HUES48 (cell line): Measurements from ENCODE around the gene AGR2.

Experiments used
- H3K27ac ChIP-seq: one replicate; pipeline ENCODE4 v1.7.0; 2013; ENCODE audit warnings: low read depth, low read length, inconsistent platforms
- H3K27me3 ChIP-seq: 2 replicates; pipeline ENCODE4 v1.6.1; 2013; ENCODE audit warnings: mild to moderate bottlenecking, low read length; ENCODE audit not compliant: control insufficient read depth, insufficient read depth
- H3K36me3 ChIP-seq: 2 replicates; pipeline ENCODE4 v1.6.1; 2013; ENCODE audit warnings: low read length; ENCODE audit not compliant: control insufficient read depth, insufficient read depth
- H3K4me1 ChIP-seq: 2 replicates; pipeline ENCODE4 v1.6.1; 2013; ENCODE audit warnings: mild to moderate bottlenecking, low read length; ENCODE audit not compliant: control insufficient read depth, insufficient read depth
- H3K4me3 ChIP-seq: 2 replicates; pipeline ENCODE4 v1.5.1; 2013; ENCODE audit warnings: mild to moderate bottlenecking, low read depth, low read length
- H3K9ac ChIP-seq: 2 replicates; pipeline ENCODE4 v1.6.1; 2013; ENCODE audit warnings: mild to moderate bottlenecking, low read depth, low read length, moderate library complexity
- H3K9me3 ChIP-seq: 2 replicates; pipeline ENCODE4 v1.6.1; 2013; ENCODE audit warnings: low read length; ENCODE audit not compliant: control insufficient read depth, insufficient read depth

Gene AGR2

GRCh38 chr7:16812542-16813231 lies 7.9 kb upstream of the AGR2 start:
- no peaks in the 10 kb centered on the region for H3K9me3 ChIP-seq
- no peak overlapping the region for H3K27ac ChIP-seq
- H3K4me1 ChIP-seq = no peaks in the 10 kb centered on the region
- H3K36me3 ChIP-seq = no peaks in the 10 kb centered on the region
- no peak overlapping the region for H3K4me3 ChIP-seq
- no peaks in the 10 kb centered on the region for H3K27me3 ChIP-seq
- H3K9ac ChIP-seq = no peak overlapping the region

GRCh38 chr7:16811551-16811950 lies 6.8 kb upstream of the AGR2 start:
- Histone ChIP-seq H3K27me3 (no peaks in the 10 kb centered on the region), H3K4me3 (no peak overlapping the region), H3K4me1 (no peaks in the 10 kb centered on the region), H3K9ac (no peak overlapping the region), H3K9me3 (no peaks in the 10 kb centered on the region), H3K36me3 (no peaks in the 10 kb centered on the region), H3K27ac (no peak overlapping the region)

- Histone ChIP-seq H3K4me3 (no peak overlapping the region), H3K36me3 (no peaks in the 10 kb centered on the region), H3K27me3 (no peaks in the 10 kb centered on the region), H3K9me3 (no peaks in the 10 kb centered on the region), H3K27ac (no peak overlapping the region), H3K9ac (no peak overlapping the region), H3K4me1 (no peaks in the 10 kb centered on the region)
Measured at GRCh38 chr7:16810573-16810972, 5.8 kb upstream of the AGR2 start.

DNA sequence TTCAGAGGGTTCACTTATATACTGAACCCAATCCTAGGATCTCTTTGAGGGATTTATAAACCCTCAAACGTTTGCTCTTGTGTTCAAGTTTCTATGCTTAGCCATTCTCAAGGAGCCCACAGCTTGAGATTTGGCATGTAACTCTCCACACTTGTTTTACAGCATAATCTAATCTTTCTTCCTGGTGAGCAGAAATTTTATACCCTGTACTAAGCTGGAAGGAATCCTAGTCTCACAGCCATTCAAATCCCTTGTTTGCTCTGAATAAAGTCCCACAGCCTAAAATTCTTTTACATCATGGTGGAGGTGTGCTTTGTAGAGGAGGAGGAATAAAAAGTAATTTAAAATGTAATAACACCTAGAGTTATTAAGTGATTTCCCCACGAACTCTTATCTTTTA lies 5.3 kb upstream of the AGR2 start:
- H3K9me3 ChIP-seq = no peaks in the 10 kb centered on the region
- no peak overlapping the region for H3K9ac ChIP-seq
- H3K36me3 ChIP-seq = no peaks in the 10 kb centered on the region
- no peaks in the 10 kb centered on the region for H3K4me1 ChIP-seq
- no peak overlapping the region for H3K4me3 ChIP-seq
- no peak overlapping the region for H3K27ac ChIP-seq
- H3K27me3 ChIP-seq = no peaks in the 10 kb centered on the region

DNA sequence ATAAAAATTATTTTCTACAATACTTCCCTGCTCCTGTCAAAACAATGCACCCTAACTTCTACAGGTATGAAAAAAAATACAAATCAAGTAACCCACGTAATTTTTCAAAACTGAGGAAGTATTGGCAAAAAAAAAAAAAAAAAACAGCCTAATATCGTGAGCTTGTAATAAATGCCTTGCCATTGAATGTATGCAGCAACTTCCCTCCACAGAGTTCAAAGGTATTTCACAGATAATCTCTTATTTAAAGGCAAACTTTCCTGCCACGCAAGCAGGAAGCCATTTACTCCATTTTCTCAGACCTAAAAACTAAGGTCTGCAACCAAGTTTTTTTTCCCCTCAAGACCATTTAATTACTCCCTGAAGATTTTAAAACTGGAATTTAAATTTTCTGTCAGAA lies 642 bp upstream of the AGR2 start:
- Histone ChIP-seq H3K27me3 (no peaks in the 10 kb centered on the region), H3K4me3 (no peak overlapping the region), H3K9me3 (no peaks in the 10 kb centered on the region), H3K4me1 (peaks cover 3% of the 10 kb centered on the region; the same call in 1 of the 2 replicates), H3K27ac (no peak overlapping the region), H3K9ac (no peak overlapping the region), H3K36me3 (no peaks in the 10 kb centered on the region)

GRCh38 chr7:16803881-16804673 lies 722 bp downstream of the AGR2 start:
- Histone ChIP-seq H3K4me1 (peaks cover 3% of the 10 kb centered on the region; the same call in 1 of the 2 replicates), H3K9ac (no peak overlapping the region), H3K9me3 (no peaks in the 10 kb centered on the region), H3K4me3 (no peak overlapping the region), H3K27ac (no peak overlapping the region), H3K36me3 (no peaks in the 10 kb centered on the region), H3K27me3 (no peaks in the 10 kb centered on the region)

GRCh38 chr7:16803125-16803524 lies 1.7 kb downstream of the AGR2 start:
- H3K4me1 ChIP-seq = peaks cover 3% of the 10 kb centered on the region; the same call in 1 of the 2 replicates
- H3K4me3 ChIP-seq = no peak overlapping the region
- H3K27ac ChIP-seq = no peak overlapping the region
- H3K27me3 ChIP-seq = no peaks in the 10 kb centered on the region
- no peaks in the 10 kb centered on the region for H3K9me3 ChIP-seq
- no peaks in the 10 kb centered on the region for H3K36me3 ChIP-seq
- H3K9ac ChIP-seq = no peak overlapping the region

DNA sequence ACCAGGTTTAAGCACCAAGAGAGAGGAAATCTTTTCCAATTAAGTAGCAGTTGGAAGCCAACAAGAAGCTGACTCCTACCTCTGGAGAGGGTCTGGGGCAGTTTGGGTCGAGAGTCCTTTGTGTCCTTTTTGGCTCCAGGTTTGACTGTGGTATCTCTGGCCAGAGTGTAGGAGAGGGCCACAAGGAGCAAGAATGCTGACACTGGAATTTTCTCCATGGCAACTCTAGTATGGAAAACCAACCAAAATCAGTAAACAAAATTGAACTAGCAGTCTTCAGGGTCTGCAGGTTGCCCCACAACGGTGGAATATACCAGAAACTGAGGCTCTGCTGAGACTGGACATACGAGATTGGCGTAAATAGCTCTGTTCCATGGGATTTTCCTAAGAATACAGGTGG lies 3.2 kb downstream of the AGR2 start:
- no peak overlapping the region for H3K9ac ChIP-seq
- H3K27ac ChIP-seq = no peak overlapping the region
- H3K4me1 ChIP-seq = peaks cover 3% of the 10 kb centered on the region; the same call in 1 of the 2 replicates
- H3K9me3 ChIP-seq = no peaks in the 10 kb centered on the region
- H3K4me3 ChIP-seq = no peak overlapping the region
- H3K36me3 ChIP-seq = no peaks in the 10 kb centered on the region
- no peaks in the 10 kb centered on the region for H3K27me3 ChIP-seq

DNA sequence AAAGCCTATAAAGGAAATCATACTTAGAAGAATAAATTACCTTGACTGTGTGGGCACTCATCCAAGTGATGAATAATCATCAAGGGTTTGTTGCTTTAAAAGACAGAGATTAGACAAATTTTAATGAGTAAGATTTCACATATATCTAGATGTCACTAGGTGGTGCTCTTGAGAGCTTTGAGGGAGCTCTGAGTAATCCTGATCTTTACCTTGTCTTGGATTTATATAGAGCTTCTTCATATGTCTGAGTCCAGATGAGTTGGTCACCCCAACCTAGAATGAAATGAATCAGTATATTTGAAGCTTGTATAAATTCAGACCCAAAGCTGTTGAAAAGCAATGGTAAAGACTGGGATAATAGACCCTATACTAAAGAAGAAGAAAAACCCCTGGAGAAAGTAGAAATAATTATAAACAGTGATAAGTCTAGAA lies 3.7 kb downstream of the AGR2 start:
- no peak overlapping the region for H3K9ac ChIP-seq
- H3K27me3 ChIP-seq = no peaks in the 10 kb centered on the region
- no peaks in the 10 kb centered on the region for H3K36me3 ChIP-seq
- H3K27ac ChIP-seq = no peak overlapping the region
- H3K4me3 ChIP-seq = no peak overlapping the region
- H3K9me3 ChIP-seq = no peaks in the 10 kb centered on the region
- peaks cover 3% of the 10 kb centered on the region; the same call in 1 of the 2 replicates for H3K4me1 ChIP-seq

- Histone ChIP-seq H3K4me1 (no peaks in the 10 kb centered on the region), H3K9me3 (no peaks in the 10 kb centered on the region), H3K36me3 (no peaks in the 10 kb centered on the region)
Measured at GRCh38 chr7:16795624-16796023, 9.2 kb downstream of the AGR2 start.

DNA sequence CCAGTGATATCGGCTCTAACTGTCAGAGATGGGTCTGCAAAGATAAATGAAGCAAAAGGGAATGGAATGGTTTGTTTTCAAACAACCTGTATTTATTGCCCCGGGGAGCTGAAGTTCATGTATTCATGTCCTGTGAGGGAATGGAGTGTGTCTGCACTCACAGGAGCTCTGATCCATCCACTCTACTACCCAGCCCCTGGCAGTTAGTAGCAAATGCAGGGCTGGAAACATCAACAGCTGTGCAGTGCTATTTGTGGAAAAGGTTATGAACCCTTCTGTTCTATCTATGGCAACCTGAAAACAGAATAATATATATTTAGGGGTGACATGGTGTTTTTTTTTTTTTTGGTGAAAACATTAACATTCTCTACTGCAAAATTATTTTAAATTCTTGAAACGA lies 9.8 kb downstream of the AGR2 start:
- Histone ChIP-seq H3K36me3 (no peaks in the 10 kb centered on the region), H3K4me3 (no peak overlapping the region), H3K9ac (no peak overlapping the region), H3K9me3 (no peaks in the 10 kb centered on the region), H3K27me3 (no peaks in the 10 kb centered on the region), H3K27ac (no peak overlapping the region), H3K4me1 (no peaks in the 10 kb centered on the region)

More at GRCh38 chr7:16795624-16796023, 9.2 kb downstream of the AGR2 start:
- Histone ChIP-seq H3K27me3 (no peaks in the 10 kb centered on the region), H3K27ac (no peak overlapping the region), H3K9ac (no peak overlapping the region), H3K4me3 (no peak overlapping the region)
